ENCODE measurements around the gene SCN5A. TPM values are rescaled to one million over a fixed set of nuclear protein-coding genes. Genes with fewer than 3 reads are reported as not detected.

The SCN5A gene
- total RNA-seq, 1 experiment from 2014 or later, result not detected

GRCh38 chr3:38587548-38588131 lies 61.8 kb downstream of the SCN5A start:
- intact Hi-C loops (cut with micrococcal nuclease), result no loop called here
- no peak for DNase-seq (ENCODE audit: unreplicated experiment)
- Mint-ChIP-seq H3K4me3 (ENCODE audit: unreplicated experiment) (no peak overlapping the region), H3K4me1 (ENCODE audit: insufficient read depth, unreplicated experiment) (no peaks in the 10 kb centered on the region), H3K36me3 (ENCODE audit: insufficient read depth, unreplicated experiment) (no peaks in the 10 kb centered on the region), H3K27ac (ENCODE audit: low read depth, unreplicated experiment) (no peak overlapping the region), H3K9me3 (ENCODE audit: unreplicated experiment) (no peaks in the 10 kb centered on the region), H3K27me3 (ENCODE audit: insufficient read depth, unreplicated experiment) (peaks cover 42% of the 10 kb centered on the region)
- ChIA-PET POLR2A (no interaction called here), CTCF (no interaction called here)
- no TSS peak for BruUV-seq (replicated peaks)
- TF ChIP-seq, protein P1, sequence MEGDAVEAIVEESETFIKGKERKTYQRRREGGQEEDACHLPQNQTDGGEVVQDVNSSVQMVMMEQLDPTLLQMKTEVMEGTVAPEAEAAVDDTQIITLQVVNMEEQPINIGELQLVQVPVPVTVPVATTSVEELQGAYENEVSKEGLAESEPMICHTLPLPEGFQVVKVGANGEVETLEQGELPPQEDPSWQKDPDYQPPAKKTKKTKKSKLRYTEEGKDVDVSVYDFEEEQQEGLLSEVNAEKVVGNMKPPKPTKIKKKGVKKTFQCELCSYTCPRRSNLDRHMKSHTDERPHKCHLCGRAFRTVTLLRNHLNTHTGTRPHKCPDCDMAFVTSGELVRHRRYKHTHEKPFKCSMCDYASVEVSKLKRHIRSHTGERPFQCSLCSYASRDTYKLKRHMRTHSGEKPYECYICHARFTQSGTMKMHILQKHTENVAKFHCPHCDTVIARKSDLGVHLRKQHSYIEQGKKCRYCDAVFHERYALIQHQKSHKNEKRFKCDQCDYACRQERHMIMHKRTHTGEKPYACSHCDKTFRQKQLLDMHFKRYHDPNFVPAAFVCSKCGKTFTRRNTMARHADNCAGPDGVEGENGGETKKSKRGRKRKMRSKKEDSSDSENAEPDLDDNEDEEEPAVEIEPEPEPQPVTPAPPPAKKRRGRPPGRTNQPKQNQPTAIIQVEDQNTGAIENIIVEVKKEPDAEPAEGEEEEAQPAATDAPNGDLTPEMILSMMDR (IDR thresholded peaks at IDR 0.05; ENCODE audit: unreplicated experiment), result no peak

DNA sequence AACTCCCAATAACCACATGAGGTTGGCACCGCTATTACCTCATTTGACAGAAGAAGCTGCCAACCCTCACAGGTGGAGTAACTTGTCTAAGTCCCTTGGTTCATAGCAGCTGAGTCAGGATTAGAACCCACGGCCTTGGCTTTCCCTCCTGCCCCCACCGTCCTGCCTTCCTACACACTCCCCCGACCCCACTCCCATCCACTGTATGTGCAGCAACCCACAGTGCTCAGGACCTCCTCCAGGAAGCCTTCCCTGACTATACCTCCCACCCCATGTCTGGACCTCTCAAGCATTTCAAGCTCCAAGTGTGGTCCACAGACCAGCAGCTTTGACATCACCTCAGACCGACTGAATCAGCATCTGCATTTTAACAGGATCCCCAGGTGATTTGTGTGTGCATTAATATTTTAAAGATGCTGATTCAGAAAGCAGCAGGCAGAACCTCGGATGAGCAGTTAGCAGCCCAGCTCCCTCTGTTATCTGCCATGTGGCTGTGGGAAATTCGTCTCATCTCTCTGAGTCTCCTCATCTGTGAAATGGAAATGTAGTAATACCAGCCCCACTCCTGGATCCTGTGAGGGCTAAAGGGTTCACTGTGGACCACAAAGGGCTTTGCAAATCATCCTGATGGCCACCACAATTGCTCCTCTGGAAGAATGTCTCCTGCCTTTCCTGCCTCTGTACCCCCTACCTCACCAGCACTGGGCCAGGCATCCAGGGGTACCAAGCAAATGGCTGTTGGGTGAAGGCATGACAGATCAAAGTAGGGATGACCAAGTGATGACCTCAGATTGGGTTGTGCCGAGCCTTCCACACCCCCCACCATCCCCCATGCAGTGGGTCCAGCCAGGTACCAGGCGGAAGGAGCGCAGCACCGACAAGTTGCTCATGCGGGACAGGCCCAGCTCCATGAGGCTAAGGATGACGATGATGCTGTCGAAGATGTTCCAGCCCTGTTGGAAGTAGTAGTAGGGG lies 62.7 kb downstream of the SCN5A start:
- no peak for DNase-seq (ENCODE audit: unreplicated experiment)
- intact Hi-C loops (cut with micrococcal nuclease), result no loop called here
- CTCF ChIA-PET, result interaction anchor here (0.6 to 1.3 kb wide), 2 partner anchors 107 to 230 kb away, joined by 3 read pairs; no protein-coding TSS in a partner anchor
- TF ChIP-seq, protein P1 (IDR thresholded peaks at IDR 0.05; ENCODE audit: unreplicated experiment), result no peak
- Mint-ChIP-seq H3K4me1 (ENCODE audit: insufficient read depth, unreplicated experiment) (no peaks in the 10 kb centered on the region), H3K9me3 (ENCODE audit: unreplicated experiment) (no peaks in the 10 kb centered on the region), H3K36me3 (ENCODE audit: insufficient read depth, unreplicated experiment) (no peaks in the 10 kb centered on the region), H3K27me3 (ENCODE audit: insufficient read depth, unreplicated experiment) (peaks cover 34% of the 10 kb centered on the region), H3K27ac (ENCODE audit: low read depth, unreplicated experiment) (no peak overlapping the region), H3K4me3 (ENCODE audit: unreplicated experiment) (no peak overlapping the region)
- POLR2A ChIA-PET, result no interaction called here
- BruUV-seq (replicated peaks), result no TSS peak

DNA sequence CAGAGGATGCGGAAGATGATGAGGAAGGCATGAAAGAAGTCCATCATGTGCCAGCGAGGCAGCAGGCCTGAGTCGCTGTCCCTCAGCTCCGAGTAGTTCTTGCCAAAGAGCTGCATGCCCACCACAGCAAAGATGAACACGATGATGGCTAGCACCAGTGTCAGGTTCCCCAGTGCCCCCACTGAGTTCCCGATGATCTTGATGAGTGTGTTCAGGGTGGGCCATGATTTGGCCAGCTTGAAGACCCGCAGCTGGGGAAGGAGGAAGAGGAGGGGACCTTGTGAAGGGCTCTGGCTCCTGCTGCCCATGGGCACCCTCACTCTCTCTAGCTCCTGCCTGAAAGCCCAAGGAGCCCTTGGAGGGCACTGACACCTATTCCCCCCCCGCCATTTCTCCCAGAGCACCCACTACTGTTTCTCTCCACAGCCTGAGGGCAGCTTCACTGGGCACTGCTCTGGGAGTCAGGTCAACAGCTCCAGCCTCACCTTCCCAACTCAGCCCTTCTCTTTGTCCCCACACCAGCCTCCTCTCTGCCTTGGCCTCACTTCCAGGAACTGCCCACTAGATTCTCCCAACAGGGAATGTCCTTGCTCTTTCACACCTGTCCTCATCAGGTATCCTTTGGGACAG lies 63.6 kb downstream of the SCN5A start:
- Mint-ChIP-seq H3K36me3 (ENCODE audit: insufficient read depth, unreplicated experiment) (no peaks in the 10 kb centered on the region), H3K4me3 (ENCODE audit: unreplicated experiment) (no peak overlapping the region), H3K27ac (ENCODE audit: low read depth, unreplicated experiment) (no peak overlapping the region), H3K9me3 (ENCODE audit: unreplicated experiment) (no peaks in the 10 kb centered on the region), H3K27me3 (ENCODE audit: insufficient read depth, unreplicated experiment) (peaks cover 26% of the 10 kb centered on the region), H3K4me1 (ENCODE audit: insufficient read depth, unreplicated experiment) (no peaks in the 10 kb centered on the region)
- intact Hi-C loops (cut with micrococcal nuclease), result no loop called here
- CTCF ChIA-PET, result interaction anchor here (0.8 to 1.3 kb wide), 2 partner anchors 66 to 106 kb away, joined by 3 to 4 read pairs; no protein-coding TSS in a partner anchor
- no peak for DNase-seq (ENCODE audit: unreplicated experiment)
- POLR2A ChIA-PET, result no interaction called here
- TF ChIP-seq, protein P1 (IDR thresholded peaks at IDR 0.05; ENCODE audit: unreplicated experiment), result no peak
- BruUV-seq (replicated peaks), result no TSS peak

DNA sequence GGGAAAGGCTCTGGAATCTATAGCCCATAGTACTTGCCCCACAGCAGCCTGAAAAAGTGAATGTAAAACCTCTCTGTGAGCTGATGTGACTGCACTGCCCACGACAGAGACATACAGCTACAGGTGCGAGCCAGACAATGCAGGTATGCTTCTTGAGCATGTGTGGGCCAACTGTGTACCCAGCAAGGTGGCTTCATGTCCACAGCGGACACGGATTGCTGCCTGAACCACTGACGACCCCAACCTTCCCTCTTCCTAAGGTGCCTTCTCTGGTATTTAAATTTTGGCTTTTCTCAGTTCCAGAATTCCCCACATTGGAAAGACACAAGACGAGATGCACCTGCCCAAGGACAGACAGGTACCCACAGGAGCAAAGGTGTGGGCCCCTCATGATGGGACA lies 65.8 kb downstream of the SCN5A start:
- Mint-ChIP-seq H3K36me3 (ENCODE audit: insufficient read depth, unreplicated experiment) (no peaks in the 10 kb centered on the region), H3K4me1 (ENCODE audit: insufficient read depth, unreplicated experiment) (no peaks in the 10 kb centered on the region), H3K27me3 (ENCODE audit: insufficient read depth, unreplicated experiment) (peaks cover 8% of the 10 kb centered on the region), H3K27ac (ENCODE audit: low read depth, unreplicated experiment) (no peak overlapping the region), H3K4me3 (ENCODE audit: unreplicated experiment) (no peak overlapping the region), H3K9me3 (ENCODE audit: unreplicated experiment) (no peaks in the 10 kb centered on the region)
- POLR2A ChIA-PET, result no interaction called here
- no TSS peak for BruUV-seq (replicated peaks)
- CTCF ChIA-PET, result interaction anchor here (0.7 kb wide), 1 partner anchor 72 kb away, joined by 5 read pairs; no protein-coding TSS in a partner anchor
- intact Hi-C loops (cut with micrococcal nuclease), result no loop called here
- no peak for DNase-seq (ENCODE audit: unreplicated experiment)
- TF ChIP-seq, protein P1 (IDR thresholded peaks at IDR 0.05; ENCODE audit: unreplicated experiment), result no peak

Measured in MCF 10A (cell line).